ENCODE data around the gene RILPL2.

RILPL2 gene

GRCh38 chr12:123401753-123402683 is 34.5 kb downstream of the RILPL2 start:
- Histone ChIP-seq H3K4me3 (ENCODE audit: low read depth in 1 of 2, low read length in 1 of 2) (no peak overlapping the region), H3K9me3 (no peaks in the 10 kb centered on the region), H3K36me3 (peaks cover 83% of the 10 kb centered on the region), H3K27ac (peak overlapping the region; percentile 40), H3K27me3 (no peaks in the 10 kb centered on the region), H3K4me1 (ENCODE audit: control insufficient read depth in 1 of 2, insufficient read depth in 1 of 2, low read depth in 1 of 2, low read length in 1 of 2) (peaks cover 6 to 27% of the 10 kb centered on the region in 2 experiments)
- TF ChIP-seq, protein P1, sequence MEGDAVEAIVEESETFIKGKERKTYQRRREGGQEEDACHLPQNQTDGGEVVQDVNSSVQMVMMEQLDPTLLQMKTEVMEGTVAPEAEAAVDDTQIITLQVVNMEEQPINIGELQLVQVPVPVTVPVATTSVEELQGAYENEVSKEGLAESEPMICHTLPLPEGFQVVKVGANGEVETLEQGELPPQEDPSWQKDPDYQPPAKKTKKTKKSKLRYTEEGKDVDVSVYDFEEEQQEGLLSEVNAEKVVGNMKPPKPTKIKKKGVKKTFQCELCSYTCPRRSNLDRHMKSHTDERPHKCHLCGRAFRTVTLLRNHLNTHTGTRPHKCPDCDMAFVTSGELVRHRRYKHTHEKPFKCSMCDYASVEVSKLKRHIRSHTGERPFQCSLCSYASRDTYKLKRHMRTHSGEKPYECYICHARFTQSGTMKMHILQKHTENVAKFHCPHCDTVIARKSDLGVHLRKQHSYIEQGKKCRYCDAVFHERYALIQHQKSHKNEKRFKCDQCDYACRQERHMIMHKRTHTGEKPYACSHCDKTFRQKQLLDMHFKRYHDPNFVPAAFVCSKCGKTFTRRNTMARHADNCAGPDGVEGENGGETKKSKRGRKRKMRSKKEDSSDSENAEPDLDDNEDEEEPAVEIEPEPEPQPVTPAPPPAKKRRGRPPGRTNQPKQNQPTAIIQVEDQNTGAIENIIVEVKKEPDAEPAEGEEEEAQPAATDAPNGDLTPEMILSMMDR (IDR thresholded peaks at IDR 0.05): no peak

- Histone ChIP-seq H3K4me1 (ENCODE audit: control insufficient read depth in 1 of 2, insufficient read depth in 1 of 2, low read depth in 1 of 2, low read length in 1 of 2) (peaks cover 0 to 2% of the 10 kb centered on the region in 2 experiments), H3K9me3 (no peaks in the 10 kb centered on the region), H3K36me3 (peaks cover 89% of the 10 kb centered on the region), H3K27ac (no peak overlapping the region), H3K4me3 (ENCODE audit: low read depth in 1 of 2, low read length in 1 of 2) (no peak overlapping the region), H3K27me3 (no peaks in the 10 kb centered on the region)
- TF ChIP-seq, protein P1 (IDR thresholded peaks at IDR 0.05): no peak
These were observed 37.2 kb downstream of the RILPL2 start for GRCh38 chr12:123399255-123399617.

DNA sequence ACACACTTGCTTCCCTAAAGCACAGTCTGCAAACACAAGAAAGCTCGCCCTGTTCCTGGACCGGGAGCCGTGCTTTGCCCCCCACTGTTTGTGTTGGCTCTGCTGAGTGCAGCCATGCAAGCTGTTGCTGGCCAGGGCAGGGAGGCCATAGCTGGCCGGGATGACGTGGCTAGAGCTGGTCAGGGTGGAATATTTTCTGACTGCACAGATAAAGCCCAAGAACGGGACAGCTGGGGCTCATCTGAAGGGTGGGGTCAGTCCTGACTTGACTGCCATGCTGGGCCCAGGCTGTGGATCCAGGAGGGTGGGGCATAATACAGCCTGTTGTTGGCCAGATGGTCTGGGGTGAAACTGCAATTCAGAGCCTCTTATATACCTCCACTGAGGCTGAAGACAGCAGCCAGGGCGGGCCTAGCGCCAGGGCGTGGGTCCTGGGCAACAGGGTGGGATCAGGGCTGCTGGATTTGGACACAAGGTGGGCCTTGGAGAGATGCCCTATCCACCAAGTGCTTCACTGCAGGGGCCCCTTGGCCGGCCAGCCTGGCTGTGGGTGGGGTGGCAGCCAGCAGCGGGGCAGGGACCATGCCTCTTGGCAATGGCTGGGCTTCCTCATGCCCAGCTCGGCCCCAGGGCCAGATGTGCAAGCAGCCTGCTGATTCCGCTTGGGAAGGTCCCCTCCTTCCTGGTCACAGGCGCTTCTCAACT is 37.8 kb downstream of the RILPL2 start:
- TF ChIP-seq, protein P1 (IDR thresholded peaks at IDR 0.05): no peak
- peaks cover 86% of the 10 kb centered on the region for H3K36me3 ChIP-seq
- H3K4me3 ChIP-seq (ENCODE audit: low read depth in 1 of 2, low read length in 1 of 2): no peak overlapping the region
- no peak overlapping the region for H3K27ac ChIP-seq
- no peaks in the 10 kb centered on the region for H3K27me3 ChIP-seq
- no peaks in the 10 kb centered on the region for H3K4me1 ChIP-seq (ENCODE audit: control insufficient read depth in 1 of 2, insufficient read depth in 1 of 2, low read depth in 1 of 2, low read length in 1 of 2)
- no peaks in the 10 kb centered on the region for H3K9me3 ChIP-seq

GRCh38 chr12:123398177-123398549 is 38.3 kb downstream of the RILPL2 start:
- TF ChIP-seq, protein P1 (IDR thresholded peaks at IDR 0.05): no peak
- Histone ChIP-seq H3K4me3 (ENCODE audit: low read depth in 1 of 2, low read length in 1 of 2) (no peak overlapping the region), H3K27me3 (no peaks in the 10 kb centered on the region)

GRCh38 chr12:123397400-123397799 is 39.1 kb downstream of the RILPL2 start:
- Histone ChIP-seq H3K4me3 (ENCODE audit: low read depth in 1 of 2, low read length in 1 of 2) (no peak overlapping the region), H3K36me3 (peaks cover 81% of the 10 kb centered on the region), H3K27me3 (no peaks in the 10 kb centered on the region), H3K27ac (no peak overlapping the region), H3K4me1 (ENCODE audit: control insufficient read depth in 1 of 2, insufficient read depth in 1 of 2, low read depth in 1 of 2, low read length in 1 of 2) (peaks cover 8 to 12% of the 10 kb centered on the region in 2 experiments), H3K9me3 (no peaks in the 10 kb centered on the region)
- TF ChIP-seq, protein P1 (IDR thresholded peaks at IDR 0.05): no peak

More at GRCh38 chr12:123398177-123398549, 38.3 kb downstream of the RILPL2 start:
- H3K4me1 ChIP-seq (ENCODE audit: control insufficient read depth in 1 of 2, insufficient read depth in 1 of 2, low read depth in 1 of 2, low read length in 1 of 2): peaks cover under 1 to 4% of the 10 kb centered on the region in 2 experiments
- H3K36me3 ChIP-seq: peaks cover 81% of the 10 kb centered on the region
- H3K27ac ChIP-seq: no peak overlapping the region
- no peaks in the 10 kb centered on the region for H3K9me3 ChIP-seq

All from neutrophil (primary cell).